Activated CD4-positive, CD25-positive, alpha-beta regulatory T cell treated with anti-CD3 and anti-CD28 coated beads, Interleukin-2, amount 50 U/mL, for 16 hours (primary cell): ENCODE data around the gene TTC14.
"Not testable (repeated sequence)": the region's sequence is repeated elsewhere in the genome, so short reads cannot be mapped to it uniquely, and the experiment has no call there.

Source experiments
- DNase-seq: peaks from one replicate; pipeline ENCODE4 v3.0.0-alpha.2; 2020; ENCODE audit warnings: low read depth, low spot score

Gene TTC14, protein sequence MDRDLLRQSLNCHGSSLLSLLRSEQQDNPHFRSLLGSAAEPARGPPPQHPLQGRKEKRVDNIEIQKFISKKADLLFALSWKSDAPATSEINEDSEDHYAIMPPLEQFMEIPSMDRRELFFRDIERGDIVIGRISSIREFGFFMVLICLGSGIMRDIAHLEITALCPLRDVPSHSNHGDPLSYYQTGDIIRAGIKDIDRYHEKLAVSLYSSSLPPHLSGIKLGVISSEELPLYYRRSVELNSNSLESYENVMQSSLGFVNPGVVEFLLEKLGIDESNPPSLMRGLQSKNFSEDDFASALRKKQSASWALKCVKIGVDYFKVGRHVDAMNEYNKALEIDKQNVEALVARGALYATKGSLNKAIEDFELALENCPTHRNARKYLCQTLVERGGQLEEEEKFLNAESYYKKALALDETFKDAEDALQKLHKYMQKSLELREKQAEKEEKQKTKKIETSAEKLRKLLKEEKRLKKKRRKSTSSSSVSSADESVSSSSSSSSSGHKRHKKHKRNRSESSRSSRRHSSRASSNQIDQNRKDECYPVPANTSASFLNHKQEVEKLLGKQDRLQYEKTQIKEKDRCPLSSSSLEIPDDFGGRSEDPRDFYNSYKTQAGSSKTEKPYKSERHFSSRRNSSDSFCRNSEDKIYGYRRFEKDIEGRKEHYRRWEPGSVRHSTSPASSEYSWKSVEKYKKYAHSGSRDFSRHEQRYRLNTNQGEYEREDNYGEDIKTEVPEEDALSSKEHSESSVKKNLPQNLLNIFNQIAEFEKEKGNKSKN

DNA sequence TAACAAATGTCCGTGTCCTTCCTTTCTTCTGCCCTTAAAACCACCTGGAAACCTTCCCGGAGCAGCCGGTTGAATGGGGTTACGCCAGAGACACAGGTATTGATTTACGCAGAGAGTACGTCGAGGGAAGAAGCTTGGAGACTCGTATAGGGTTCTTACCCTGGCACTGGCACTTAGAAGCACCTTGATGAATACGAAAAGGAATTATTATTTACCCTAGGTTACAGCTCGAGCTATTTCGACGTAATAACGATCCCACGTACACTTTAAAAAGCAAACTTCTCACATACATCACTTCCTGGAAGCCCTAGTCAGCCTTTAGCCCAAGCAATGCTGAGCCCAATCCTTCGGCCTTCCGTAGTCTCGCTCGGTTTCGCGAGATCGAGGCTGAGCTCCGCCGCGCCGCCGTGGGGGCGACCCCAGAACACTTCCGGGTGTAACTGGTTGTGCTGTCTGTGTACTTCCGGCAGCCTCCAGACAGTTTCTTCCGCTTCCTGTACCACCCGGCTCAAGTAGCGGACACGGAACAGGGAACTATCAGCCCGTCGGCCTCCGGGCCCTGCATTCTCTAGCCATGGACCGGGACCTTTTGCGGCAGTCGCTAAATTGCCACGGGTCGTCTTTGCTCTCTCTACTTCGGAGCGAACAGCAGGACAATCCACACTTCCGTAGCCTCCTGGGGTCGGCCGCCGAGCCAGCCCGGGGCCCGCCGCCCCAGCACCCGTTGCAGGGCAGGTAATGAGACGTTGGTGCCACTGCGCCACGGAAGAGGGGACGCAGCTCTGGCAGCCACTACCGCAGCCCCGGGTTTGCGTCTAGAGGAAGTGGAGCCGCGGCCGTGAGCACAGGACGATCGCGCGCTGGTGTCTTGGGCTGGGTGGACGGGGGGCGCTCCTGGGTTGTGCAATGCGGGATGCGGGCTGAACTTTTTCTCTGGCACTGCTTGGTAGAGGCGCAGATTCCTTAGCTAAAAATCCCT, at the start of gene TTC14:
Gene TTC14 (plus strand): TSS at position 476 of the 979 bp plus-strand sequence. CDS start 99 bp downstream, at position 575.
- peak; percentile 86 for DNase-seq

DNA sequence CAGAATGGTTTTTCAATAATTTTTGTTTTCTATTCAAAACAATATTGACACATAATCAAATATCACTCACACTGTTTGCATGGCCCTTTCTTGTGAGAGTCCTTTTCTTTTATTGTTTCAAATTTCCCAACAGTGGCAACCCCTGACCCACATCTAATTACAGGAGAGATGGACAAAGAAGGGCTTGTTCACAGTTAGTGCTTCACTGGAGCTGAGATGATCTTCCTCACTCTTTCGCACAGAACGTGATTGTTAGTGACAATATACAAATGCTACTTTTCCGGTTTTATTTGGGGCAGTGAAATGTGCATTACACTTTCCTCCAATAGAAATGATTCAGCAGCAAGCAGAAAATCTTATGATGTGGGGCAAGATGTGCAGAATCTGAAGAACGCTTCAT, 38.6 kb upstream of the TTC14 start:
- no peak for DNase-seq

DNA sequence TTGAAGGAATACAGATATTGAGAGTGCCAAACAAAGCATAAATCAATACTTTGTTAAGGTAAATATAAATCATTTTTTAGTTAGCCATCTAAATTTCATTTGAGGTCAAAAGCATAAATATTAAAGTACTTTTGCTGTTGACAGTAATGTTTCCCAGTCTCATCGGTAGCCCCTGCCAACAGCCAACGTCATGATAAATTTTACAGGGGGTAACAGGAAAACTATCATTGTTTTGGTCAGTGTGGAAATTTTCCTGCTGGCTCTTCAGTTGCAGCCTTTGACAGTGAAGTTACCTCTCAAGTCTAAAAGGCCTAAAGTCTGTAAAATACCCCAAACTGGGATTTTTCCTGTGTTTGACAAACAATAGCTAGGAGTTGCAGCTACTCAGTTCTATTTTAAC, 37.3 kb upstream of the TTC14 start:
- DNase-seq, result no peak

DNA sequence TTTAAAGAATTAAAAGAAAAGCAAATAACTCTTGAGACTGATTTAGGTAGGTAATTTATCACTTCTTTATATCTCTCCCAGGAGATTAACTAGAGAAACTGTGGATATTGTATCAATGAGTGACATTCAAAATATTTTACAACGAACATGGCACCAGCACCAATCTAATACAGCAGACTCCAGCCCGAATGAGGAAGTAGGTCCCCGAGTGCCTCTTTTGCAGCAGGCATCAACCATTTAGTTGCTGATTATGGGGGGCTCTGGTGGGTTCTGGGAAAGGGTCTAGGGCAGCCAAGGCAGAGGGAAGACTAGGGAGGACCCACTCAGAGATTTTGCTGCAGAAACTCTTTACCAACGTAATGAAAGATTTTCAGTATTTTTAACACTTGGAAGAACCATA, 31.7 kb upstream of the TTC14 start:
- no peak for DNase-seq

DNA sequence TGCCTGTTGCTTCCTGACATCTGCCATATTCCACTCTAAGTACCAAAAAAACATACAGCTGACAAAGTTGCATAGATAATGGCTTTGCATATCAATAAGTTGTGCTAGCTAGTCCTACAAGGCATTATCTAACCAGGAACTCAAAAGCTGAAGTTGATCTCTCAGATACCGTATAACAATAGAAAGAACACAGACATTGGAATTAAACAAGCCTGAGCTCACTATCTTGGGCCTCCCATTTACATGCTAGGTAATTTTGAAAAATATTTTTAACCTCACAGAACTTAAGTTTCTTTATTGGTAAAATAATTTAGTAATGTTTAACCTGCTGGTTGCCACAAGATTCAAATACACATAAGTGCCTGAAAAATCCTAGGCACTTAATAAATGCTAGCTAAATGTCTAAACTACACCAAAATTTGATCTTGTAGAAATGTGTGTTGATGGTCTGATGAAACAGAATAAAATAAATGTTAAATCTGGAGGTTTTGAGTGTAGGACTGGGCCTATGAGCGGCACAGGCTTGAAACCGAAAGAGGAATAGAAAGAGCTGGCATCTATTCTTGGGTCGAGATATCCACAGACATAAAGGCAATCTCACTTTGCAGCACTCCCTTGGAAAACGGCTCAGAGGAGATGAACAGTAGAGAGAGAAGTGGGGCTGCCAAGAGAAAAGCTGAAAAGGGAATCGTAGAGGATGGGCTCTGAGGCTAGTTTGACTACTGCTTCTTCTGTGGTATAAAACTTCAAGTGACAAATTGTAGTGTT, 29.9 kb upstream of the TTC14 start:
- no peak for DNase-seq

DNA sequence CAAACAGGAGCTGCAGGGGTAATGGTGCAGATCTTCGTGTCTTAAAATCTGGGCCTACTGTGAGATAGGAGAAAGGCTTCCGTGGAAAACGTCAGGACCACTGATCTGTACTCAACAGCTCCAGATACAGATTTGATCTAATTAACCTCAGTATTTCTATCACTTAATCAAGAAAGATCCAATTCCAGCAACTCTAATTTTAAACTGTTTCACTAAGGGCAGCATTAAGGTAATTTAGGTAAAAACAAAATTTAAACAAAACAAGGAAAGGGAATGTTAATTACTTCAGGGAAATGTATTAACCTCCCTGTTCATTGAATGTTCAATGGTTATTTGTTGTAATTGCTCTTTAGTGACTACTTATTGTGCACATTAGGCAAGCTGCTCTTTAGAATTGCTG, 26.4 kb upstream of the TTC14 start:
- no peak for DNase-seq

DNA sequence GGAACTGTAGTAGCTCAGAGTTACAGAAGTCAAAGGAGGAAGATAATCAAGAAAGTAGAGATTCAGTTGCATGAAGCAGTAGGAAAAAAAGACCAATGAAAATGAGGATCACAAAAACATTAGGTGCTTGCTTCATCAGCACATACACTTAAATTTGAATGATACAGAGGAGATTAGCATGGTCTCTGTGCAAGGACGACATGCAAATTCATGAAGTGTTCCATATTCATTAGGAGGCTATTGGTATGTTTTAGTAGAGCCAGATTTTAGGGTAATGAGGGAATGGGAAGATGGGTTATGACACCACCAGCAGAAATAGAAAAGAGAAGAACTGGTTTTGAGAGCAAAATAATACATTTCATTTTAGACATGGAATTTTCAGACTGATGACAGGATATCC, 21.0 kb upstream of the TTC14 start:
- DNase-seq, result no peak

DNA sequence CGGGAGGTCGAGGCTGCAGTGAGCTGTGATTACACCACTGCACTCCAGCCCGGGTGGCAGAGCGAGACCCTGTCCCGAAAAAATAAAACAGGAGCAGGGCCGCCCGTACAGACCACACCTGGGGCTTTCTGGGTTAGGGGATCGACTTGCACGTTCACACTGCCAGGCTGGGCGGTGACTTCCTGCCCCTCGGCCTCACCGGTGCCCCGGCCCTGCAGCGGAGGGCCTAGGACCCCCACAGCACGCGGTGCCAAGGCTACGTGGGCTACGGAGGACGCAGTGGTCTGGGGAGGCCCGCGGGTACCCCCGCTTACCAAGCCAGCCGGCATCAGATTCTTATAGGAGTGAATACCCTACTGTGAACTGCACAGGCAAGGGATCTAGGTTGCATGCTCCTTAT, 11.6 kb upstream of the TTC14 start:
- DNase-seq, result no peak

DNA sequence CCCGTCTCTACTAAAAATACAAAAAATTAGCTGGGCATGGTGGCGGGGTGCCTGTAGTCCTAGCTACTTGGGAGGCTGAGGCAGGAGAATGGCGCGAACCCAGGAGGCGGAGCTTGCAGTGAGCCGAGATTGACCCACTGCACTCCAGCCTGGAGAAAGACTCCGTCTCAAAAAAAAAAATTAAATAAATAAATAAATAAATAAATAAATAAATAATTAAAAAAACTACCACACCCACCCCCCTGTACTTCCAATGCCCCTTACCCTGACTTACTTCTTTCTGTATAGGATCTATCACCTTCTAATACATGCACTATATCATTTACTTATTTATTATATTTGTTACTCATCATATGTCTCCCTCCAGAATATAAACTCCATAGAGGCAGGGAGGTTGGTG, 8.3 kb upstream of the TTC14 start:
- DNase-seq, result not testable (repeated sequence)

DNA sequence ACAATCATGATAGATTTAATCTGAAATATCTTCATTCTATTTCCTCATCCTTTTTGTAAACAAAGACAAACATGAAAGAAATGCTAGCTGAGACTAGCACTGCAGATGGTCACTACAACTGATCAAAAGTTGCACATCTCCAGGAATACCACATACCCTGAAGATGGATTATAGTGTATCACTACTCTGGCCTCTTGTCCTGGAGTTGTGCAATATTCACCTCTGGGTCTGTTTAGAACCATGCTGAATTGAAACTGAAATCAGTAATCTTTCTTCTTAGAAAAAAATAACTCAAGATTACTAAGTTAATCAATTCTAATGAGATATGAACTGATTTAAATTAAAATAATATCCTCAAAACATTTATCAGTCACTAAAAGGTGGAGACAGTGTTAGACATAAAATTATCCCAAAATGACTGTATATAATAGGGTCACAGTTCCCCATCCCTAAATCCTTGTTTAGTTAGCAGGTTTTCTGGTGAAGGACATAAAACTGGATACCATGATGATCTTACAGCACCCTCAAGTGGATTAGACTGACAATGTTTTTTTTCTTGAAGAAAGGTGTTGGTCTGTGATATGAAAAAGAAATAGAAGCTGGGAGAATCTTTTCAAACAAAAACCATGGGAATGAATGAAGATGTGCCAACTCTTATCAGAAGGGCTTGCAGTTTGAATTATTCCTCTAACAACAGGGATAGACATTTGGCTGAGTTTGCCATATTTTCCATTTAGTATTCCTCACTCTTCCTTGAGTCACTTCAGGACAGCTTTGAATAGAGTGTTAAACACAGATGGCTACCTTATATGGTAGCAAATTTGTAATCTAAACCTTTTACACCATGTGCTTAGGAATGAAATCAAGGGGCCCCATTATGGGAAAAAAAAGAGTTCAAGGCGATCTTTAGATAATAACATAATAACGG, 7.1 kb upstream of the TTC14 start:
- DNase-seq, result no peak

DNA sequence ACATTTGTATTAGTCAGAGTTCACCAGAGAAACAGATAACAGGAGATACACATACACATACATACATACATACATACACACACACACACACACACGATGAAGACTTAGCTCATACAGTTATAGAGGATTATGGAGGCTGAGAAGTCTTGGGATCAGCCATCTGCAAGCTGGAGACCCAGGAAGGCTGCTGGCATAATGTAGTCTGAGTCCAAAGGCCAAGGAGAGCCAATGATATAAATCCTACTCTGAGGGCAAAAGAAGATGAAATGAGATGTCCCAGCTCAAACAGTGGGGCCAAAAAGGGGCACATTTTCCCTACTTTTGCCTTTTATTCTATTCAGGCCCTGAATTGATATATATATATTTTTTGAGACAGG, 6.4 kb upstream of the TTC14 start:
- no peak for DNase-seq

DNA sequence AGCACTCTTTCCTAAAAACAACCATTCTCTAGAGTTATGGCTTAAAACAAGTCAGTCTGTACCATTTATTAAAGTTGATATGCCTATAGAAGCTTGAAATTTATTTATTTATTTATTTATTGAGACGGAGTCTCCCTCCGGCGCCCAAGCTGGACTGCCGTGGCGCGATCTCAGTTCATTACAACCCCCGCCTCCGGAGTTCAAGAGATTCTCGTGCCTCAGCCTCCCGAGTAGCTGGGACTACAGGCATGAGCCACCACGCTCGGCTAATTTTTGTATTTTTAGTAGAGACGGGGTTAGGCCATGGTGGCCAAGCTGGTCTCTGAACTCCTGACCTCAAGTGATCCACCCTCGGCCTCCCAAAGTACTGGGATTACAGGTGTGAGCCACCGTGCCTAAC, 1.5 kb upstream of the TTC14 start:
- DNase-seq, result no peak

DNA sequence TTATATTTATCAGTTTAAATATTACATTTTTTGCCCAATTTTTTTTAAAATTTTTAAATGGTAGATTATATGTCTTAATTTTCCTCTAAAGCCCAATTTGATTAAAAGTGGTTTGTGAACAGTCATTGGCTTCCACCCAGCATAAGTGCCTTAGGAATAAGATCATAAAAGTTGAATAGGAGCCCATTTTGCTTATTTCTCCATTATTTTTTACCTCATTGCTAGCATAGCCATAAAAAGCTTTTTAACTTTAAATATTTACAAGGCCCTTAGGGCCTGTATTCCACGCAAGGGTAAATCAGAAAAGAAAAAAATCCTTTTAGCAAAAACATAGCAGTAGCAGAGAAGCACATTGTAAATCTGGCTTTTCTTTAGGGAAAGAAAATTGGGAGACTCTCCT, 9.0 kb downstream of the TTC14 start:
- DNase-seq, result no peak

DNA sequence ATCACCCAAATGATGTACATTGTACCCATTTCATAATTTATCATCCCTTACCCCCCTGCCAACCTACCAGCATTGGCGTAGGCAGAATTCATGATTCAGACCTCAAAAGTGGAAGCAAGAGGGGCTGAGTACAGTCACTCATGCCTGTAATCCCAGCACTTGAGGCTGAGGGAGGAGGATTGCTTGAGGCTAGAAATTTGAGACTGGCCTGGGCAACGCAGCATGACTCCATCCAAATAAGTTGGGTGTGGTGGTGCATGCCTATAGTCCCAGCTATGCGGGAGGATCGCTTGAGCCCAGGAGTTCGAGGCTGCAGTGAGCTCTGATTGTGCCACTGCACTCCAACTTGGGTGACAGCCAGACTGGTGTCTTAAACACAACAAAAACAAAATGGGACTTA, 10.4 kb downstream of the TTC14 start:
- no peak for DNase-seq

DNA sequence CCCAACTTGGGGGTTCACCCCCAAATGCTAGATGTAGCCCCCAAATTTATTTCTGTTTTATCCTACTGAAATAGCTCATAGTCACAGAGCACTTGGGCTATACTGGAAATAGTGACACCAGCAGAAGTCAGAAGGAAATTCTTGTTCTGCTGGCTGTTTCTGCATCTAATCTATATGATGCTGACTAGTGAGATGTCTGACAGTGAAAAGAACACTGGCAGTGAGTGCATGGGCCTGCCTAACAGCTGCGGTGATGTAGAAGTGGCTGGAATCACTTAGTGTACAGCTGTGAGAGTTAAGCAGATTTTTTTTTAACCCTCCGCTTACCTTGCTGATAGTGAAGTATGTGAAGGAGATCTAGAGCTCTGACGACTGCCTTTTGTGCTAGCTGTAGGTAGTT, 14.0 kb downstream of the TTC14 start:
- DNase-seq, result no peak

DNA sequence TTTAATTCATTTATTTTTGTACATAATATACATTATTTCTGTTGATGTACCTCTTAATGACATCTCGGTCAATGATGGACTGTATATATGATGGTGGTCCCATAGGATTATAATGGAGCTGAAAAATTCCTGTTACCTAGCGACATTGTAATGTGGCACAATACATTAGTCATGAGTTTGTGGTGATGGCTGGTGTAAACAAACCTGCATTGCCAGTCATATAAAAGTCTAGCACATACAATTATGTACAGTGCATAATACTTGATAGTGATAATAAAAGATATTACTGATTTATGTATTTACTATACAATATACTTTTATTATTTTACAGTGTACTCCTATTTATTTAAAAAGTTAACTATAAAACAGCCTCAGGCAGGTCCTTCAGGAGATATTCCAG, 15.1 kb downstream of the TTC14 start:
- DNase-seq, result no peak

DNA sequence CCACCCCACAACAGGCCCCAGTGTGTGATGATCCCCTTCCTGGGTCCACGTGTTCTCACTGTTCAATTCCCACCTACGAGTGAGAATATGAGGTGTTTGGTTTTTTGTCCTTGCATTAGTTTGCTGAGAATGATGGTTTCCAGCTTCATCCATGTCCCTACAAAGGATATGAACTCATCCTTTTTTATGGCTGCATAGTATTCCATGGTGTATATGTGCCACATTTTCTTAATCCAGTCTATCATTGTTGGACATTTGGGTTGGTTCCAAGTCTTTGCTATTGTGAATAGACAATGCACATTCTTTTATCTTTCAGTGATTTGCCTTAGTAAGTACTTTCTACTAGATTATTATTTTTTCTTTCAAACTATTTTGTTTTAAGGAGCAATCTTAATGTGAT, 16.6 kb downstream of the TTC14 start:
- DNase-seq, result not testable (repeated sequence)

DNA sequence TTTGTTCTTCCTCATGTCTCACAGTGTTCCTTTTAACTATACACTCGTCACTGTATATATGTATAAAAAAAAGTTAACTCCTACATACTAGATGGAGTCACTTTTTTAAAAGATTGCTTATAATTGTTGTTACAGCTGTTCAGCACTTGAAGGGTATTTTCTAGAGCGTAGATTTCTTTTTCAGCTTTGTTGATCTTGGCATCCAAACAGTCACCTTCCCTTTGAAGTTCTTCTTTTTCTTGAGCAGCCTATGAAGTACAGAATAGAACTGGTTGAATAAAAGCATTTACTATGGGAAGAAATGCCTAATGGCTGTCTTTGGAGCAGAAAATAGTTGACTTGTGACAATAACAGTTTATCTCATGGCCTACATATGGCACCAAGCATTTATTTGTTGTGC, 17.8 kb downstream of the TTC14 start:
- DNase-seq, result no peak

DNA sequence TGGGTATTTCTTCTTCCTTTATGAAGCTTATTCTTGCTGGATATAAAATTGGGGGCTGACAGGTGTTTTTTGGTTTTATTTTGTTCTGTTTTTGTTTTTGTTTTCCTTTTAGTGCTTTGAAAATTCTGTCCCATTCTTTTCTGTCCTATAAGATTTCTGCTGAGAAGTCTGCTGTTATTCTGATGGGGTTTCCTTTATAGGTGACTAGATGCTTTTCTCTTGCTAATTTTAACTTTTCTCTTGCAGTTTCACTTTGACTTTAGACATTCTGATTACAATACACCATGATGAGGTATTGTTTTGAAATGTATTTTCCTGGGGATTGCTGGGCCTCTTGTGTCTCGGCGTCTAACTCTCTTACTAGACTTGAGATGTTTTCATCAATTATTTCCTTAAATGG, 22.8 kb downstream of the TTC14 start:
- DNase-seq, result no peak

DNA sequence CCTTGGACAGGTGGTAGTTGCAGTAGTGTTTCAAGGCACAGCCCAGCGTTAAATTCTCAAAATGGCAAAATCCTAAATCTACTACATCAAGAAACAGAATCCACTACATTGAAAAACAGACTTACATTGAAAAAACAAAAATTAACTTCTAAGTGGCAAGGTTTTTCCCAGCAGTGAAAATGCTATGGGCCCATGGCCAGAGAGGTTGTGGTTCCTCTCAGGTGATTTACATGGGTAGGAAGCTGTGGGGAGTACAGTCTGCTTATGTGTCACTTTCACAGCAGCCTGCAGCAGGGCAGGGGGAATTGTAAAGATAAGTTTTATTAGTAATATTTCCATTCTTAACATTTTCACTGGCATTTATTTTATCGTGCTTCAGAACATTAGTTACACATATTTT, 24.9 kb downstream of the TTC14 start:
- no peak for DNase-seq
